GM12878 (cell line): ENCODE measurements around the gene CATSPERD. TPM values are rescaled to one million over a fixed set of nuclear protein-coding genes. Genes with fewer than 3 reads are reported as not detected.

ENCODE experiments used
- FOXM1 ChIP-seq: IDR thresholded peaks from 2 replicates; pipeline ENCODE4 v1.6.1; 2012; ENCODE audit warnings: low read depth, mild to moderate bottlenecking, inconsistent platforms, low read length, moderate library complexity
- HCFC1 ChIP-seq: fragments of 150-350 bp; IDR thresholded peaks from 2 replicates; pipeline ENCODE4 v1.6.1; 2014; ENCODE audit warnings: low read length
- KDM1A ChIP-seq: fragments of 200-600 bp; sonication (generic); IDR thresholded peaks from 2 replicates; pipeline ENCODE4 v1.6.1; 2016; ENCODE audit warnings: borderline replicate concordance
- NFYA ChIP-seq: IDR thresholded peaks from 2 replicates; pipeline ENCODE4 v1.6.1; 2011; ENCODE audit warnings: low read depth, mild to moderate bottlenecking, low read length, improper control_type of control experiment, borderline replicate concordance
- NKRF ChIP-seq: fragments of 450-650 bp; conservative IDR thresholded peaks from 2 replicates; pipeline ENCODE4 v1.6.1; 2017; ENCODE audit warnings: mild to moderate bottlenecking, moderate library complexity
- NRF1 ChIP-seq: conservative IDR thresholded peaks from 2 replicates; pipeline ENCODE4 v1.6.1; 2011; ENCODE audit warnings: mild to moderate bottlenecking, low read depth, low read length, improper control_type of control experiment
- POLR2AphosphoS2 ChIP-seq: IDR thresholded peaks from 2 replicates; pipeline ENCODE4 v1.6.1; 2011; ENCODE audit warnings: low read depth, mild to moderate bottlenecking, low read length, improper control_type of control experiment, moderate library complexity
- SIX5 ChIP-seq: IDR thresholded peaks from 2 replicates; pipeline ENCODE4 v1.6.1; 2011; ENCODE audit warnings: mild to moderate bottlenecking, low read depth, low read length, moderate library complexity; ENCODE audit not compliant: severe bottlenecking
- SMARCA5 ChIP-seq: fragments of 450-650 bp; IDR thresholded peaks from 2 replicates; pipeline ENCODE4 v1.6.1; 2017; ENCODE audit warnings: mild to moderate bottlenecking
- TAF1 ChIP-seq: IDR thresholded peaks from 2 replicates; pipeline ENCODE4 v1.6.1; 2011; ENCODE audit warnings: mild to moderate bottlenecking, low read depth, low read length, borderline replicate concordance
- polyA plus RNA-seq, 11 experiments: library from polyadenylated mRNA; depleted of rRNA in 4 of 11; unstranded in 6 of 11; stranded (reverse) in 5 of 11; fragments of >200 nt; fragmentation: Nextera tagmentation in 4 of 11; fragmentation: Illumina TruSeq in 1 of 11; extraction: Ambion mirVana in 4 of 11; extraction: Trizol in 1 of 11; gene quantifications; 1 replicate in 1 of 11; 2 replicates in 10 of 11; pipeline versions ENCODE4 v1.2.1 to v1.2.3, GENCODE V29; 2011 to 2016; ENCODE audit warnings: inconsistent platforms in 2 of 11, missing spikeins in 2 of 11, low read depth in 1 of 11
- total RNA-seq, 4 experiments: library from RNA; depleted of rRNA in 3 of 4; stranded (reverse); fragments of >200 nt in 3 of 4; fragmentation: Illumina TruSeq in 1 of 4; extraction: Trizol in 1 of 4; gene quantifications; 2 replicates each; pipeline versions ENCODE4 v1.2.1 to v1.2.3, GENCODE V29; 2013 to 2021
- TF ChIP-seq, protein P1 (sequence below): fragments of 450-650 bp; IDR thresholded peaks from 2 replicates; pipeline ENCODE4 v1.6.1; 2017; ENCODE audit warnings: mild to moderate bottlenecking
- TF ChIP-seq, protein P2 (sequence below): IDR thresholded peaks from 2 replicates; pipeline ENCODE4 v1.6.1; 2011; ENCODE audit warnings: borderline replicate concordance, low read depth, mild to moderate bottlenecking, moderate library complexity, mixed read lengths, low read length; ENCODE audit not compliant: insufficient read depth; ENCODE audit errors: extremely low read length

The CATSPERD gene
- total and polyA plus RNA-seq, 10 of the 15 experiments (the other 5 are each of a cell fraction or from before 2014, with no cell fraction given), result 0.02 to 0.38 (median 0.11) TPM; not detected in 5

DNA sequence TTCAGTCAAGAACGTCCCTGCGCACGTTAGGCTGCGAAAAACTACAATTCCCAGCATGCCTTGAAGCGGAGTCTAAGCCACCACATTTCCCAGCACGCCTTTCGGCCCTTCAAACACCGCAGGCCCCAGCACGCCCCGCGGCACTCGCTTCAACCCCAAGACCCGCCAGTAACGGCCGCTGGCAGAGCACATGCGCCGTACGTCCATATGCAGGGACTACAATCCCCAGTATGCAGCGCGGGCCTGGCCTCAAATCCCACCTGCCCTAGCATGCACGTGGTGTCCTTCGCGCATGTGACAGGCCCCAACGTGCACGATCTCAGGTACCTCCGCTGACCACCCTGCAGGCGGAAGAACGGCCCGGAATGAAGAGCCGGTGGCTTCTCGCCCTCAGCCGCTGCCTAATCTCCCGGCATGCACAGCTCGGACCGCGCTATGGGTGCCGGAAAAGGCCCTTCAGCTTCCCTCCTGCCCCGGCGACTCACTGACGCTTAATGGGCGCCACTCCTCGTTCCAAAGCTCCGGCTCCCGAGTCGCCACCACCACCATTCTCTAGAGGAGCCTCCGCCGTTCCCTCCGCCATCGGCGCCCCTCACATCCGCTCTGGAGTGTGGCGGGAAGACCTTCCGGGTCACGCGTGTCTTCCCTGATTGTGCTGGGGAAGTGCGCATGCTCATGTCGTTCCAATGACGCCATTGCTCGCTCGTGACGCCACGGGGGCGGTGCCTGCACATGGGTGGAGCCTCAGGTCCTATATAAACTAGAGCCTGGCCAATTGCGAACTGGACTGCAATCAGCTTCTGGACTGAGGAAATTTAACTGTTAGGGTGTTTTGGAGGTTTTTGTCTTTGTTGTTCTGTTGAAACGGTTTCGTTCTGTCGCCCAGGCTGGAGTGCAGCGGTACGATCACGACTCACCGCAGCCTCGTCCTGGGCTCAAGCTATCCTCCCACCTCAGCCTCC, 70.4 kb downstream of the CATSPERD start, which contains the start of gene DUS3L (continued):
- TF ChIP-seq, protein P1, sequence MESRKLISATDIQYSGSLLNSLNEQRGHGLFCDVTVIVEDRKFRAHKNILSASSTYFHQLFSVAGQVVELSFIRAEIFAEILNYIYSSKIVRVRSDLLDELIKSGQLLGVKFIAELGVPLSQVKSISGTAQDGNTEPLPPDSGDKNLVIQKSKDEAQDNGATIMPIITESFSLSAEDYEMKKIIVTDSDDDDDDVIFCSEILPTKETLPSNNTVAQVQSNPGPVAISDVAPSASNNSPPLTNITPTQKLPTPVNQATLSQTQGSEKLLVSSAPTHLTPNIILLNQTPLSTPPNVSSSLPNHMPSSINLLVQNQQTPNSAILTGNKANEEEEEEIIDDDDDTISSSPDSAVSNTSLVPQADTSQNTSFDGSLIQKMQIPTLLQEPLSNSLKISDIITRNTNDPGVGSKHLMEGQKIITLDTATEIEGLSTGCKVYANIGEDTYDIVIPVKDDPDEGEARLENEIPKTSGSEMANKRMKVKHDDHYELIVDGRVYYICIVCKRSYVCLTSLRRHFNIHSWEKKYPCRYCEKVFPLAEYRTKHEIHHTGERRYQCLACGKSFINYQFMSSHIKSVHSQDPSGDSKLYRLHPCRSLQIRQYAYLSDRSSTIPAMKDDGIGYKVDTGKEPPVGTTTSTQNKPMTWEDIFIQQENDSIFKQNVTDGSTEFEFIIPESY, result no peak
- TF ChIP-seq SIX5 (peak; percentile 90), HCFC1 (peak; percentile 94), KDM1A (no peak), NKRF (peak; percentile 97), FOXM1 (no peak), NFYA (no peak), SMARCA5 (peak; percentile 83), NRF1 (peak; percentile 66), TAF1 (peak; percentile 69), POLR2AphosphoS2 (no peak)
- TF ChIP-seq, protein P2, sequence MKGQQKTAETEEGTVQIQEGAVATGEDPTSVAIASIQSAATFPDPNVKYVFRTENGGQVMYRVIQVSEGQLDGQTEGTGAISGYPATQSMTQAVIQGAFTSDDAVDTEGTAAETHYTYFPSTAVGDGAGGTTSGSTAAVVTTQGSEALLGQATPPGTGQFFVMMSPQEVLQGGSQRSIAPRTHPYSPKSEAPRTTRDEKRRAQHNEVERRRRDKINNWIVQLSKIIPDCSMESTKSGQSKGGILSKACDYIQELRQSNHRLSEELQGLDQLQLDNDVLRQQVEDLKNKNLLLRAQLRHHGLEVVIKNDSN, result peak; percentile 95
